Spleen (tissue), 11 donors: ENCODE measurements around the gene ZNF609. TPM values are rescaled to one million over a fixed set of nuclear protein-coding genes. Genes with fewer than 3 reads are reported as not detected.

Experiments
- DNase-seq: peaks from one replicate; pipeline ENCODE4 v3.0.0-alpha.2; 2020
- H3K27ac ChIP-seq, 8 donors: fragments of 200-600 bp; sonication (generic) in 7 of 8; 1 replicate in 4 of 8; 2 replicates in 4 of 8; pipeline versions ENCODE4 v1.5.0 to v1.8.0; 2016 to 2021; ENCODE audit warnings: inconsistent platforms in 4 of 8, mild to moderate bottlenecking in 4 of 8, moderate library complexity in 1 of 8
- H3K27me3 ChIP-seq, 7 donors: fragments of 200-600 bp; sonication (generic) in 6 of 7; replicated peaks in 1 of 7; 1 replicate in 4 of 7; 2 replicates in 3 of 7; pipeline versions ENCODE4 v1.5.0 to v1.8.0; 2016 to 2021; ENCODE audit warnings: inconsistent platforms in 3 of 7, mild to moderate bottlenecking in 1 of 7
- H3K36me3 ChIP-seq, 6 donors: fragments of 200-600 bp; sonication (generic) in 5 of 6; 1 replicate in 4 of 6; 2 replicates in 2 of 6; pipeline versions ENCODE4 v1.5.0 to v1.8.0; 2016 to 2021; ENCODE audit warnings: inconsistent platforms in 2 of 6
- H3K4me1 ChIP-seq, 6 donors: fragments of 200-600 bp; sonication (generic) in 5 of 6; 1 replicate in 3 of 6; 2 replicates in 3 of 6; pipeline versions ENCODE4 v1.5.0 to v1.8.0; 2016 to 2021; ENCODE audit warnings: inconsistent platforms in 3 of 6
- H3K4me3 ChIP-seq, 8 donors: fragments of 200-600 bp; sonication (generic) in 7 of 8; 1 replicate in 4 of 8; 2 replicates in 4 of 8; pipeline versions ENCODE4 v1.5.0 to v1.8.0; 2016 to 2021; ENCODE audit warnings: inconsistent platforms in 4 of 8, mild to moderate bottlenecking in 4 of 8, moderate library complexity in 2 of 8
- H3K9me3 ChIP-seq, 8 donors: fragments of 200-600 bp; sonication (generic) in 7 of 8; 1 replicate in 4 of 8; 2 replicates in 4 of 8; pipeline versions ENCODE4 v1.5.0 to v1.8.0; 2016 to 2021; ENCODE audit warnings: inconsistent platforms in 4 of 8
- CTCF ChIP-seq, 11 experiments: fragments of 200-600 bp in 7 of 11; fragments of 450-650 bp in 4 of 11; sonication (generic) in 4 of 11; IDR thresholded peaks in 8 of 11; conservative IDR thresholded peaks in 3 of 11; 1 replicate in 7 of 11; 2 replicates in 4 of 11; pipeline versions ENCODE4 v1.4.0 to v1.8.0; 2016 to 2021; ENCODE audit warnings: antibody characterized with exemption in 11 of 11, inconsistent platforms in 4 of 11, mild to moderate bottlenecking in 1 of 11
- POLR2A ChIP-seq, 3 donors: fragments of 450-650 bp; IDR thresholded peaks; one replicate each; pipeline ENCODE4 v1.5.1; 2017; ENCODE audit warnings: antibody characterized with exemption in 3 of 3, mild to moderate bottlenecking in 1 of 3
- POLR2AphosphoS5 ChIP-seq, 3 donors: sonication (generic); formaldehyde crosslinking; IDR thresholded peaks; one replicate each; pipeline ENCODE4 v1.5.1; 2017; ENCODE audit warnings: antibody characterized with exemption in 3 of 3
- whole genome bisulfite sequencing, 5 donors: extraction: QIAGEN DNeasy Blood & Tissue Kit in 3 of 5; methylation state at CpG; one replicate each; pipeline versions ENCODE4 v1.1.5 to v1.1.7; 2013 to 2018; 5-methylcytosine and 5-hydroxymethylcytosine counted together
- intact Hi-C: fragments of 100-400 bp; cut with DNase I; formaldehyde crosslinking; loops from one replicate; pipeline ENCODE4 v1.15.0; 2023; ENCODE audit warnings: low total_unique reads
- polyA plus RNA-seq, 3 donors: library from polyadenylated mRNA; stranded (reverse); fragments of 200-250 nt; gene quantifications; one replicate each; pipeline ENCODE4 v1.2.1, GENCODE V29; 2013
- total RNA-seq, 7 donors: library from RNA; depleted of rRNA in 3 of 7; stranded (reverse); fragments of >200 nt in 3 of 7; fragmentation: NEBNext Ultra II Directional in 4 of 7; extraction: Animal tissue kit (Norgen Biotek cat#: 25700) in 4 of 7; gene quantifications; one replicate each; pipeline versions ENCODE4 v1.1.0 to v1.2.1, GENCODE V29; 2016 to 2021
- donor health status: healthy with polysubstance abuse.
- donor health status: DM: no; HTN: no; CAD: no; lungs with moderate emphysema.
- donor health status: DM: no; HTN: no; CAD: no.
- donor health status: Bipolar disorder and iron deficiency.
- donor health status: healthy.
- donor health status: DM: no; HTN: no; CAD: no.
- donor health status: DM: yes; HTN: yes; CAD: no.

The ZNF609 gene
- total and polyA plus RNA-seq, 10 donors: 2.4 to 55.7 (median 38.8) TPM

DNA sequence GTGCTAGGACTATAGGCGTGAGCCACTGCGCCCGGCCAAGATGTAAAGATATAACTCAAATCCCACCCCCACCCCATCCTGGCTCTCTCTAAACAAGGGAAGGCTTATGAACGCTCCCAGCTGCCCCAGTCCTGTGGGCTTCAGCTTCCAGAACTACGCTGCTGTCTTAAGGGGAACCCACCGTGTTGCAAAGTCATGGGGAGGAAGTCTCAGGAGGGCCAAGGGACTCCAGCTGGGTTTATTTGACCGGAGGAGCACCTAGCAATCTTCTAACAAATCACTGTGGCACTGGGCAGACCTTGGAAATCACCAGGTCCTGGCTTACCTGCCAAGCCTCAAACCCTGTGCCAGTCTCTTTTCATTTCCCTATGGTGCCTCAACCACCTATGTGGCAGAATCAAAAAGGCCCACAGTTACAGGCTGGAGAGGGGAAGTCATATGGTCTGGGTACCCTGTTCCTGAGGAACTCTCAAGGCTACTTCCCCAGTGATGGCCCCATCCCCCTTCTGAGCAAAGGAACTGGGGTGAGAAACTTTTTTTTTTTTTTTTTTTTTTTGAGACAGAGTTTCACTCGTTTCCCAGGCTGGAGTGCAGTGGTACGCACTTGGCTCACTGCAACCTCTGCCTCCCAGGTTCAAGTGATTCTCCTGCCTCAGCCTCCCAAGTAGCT lies 231.7 kb downstream of the ZNF609 start:
- no peaks in the 10 kb centered on the region for H3K9me3 ChIP-seq
- TF ChIP-seq POLR2A (IDR thresholded peaks at IDR 0.05): no peak
- peak in 1 of 3 donors; percentile 39 for TF ChIP-seq POLR2AphosphoS5 (IDR thresholded peaks at IDR 0.05)
- no peak for TF ChIP-seq CTCF (IDR thresholded peaks at IDR 0.05 in 8 of 11, conservative IDR thresholded peaks at IDR 0.05 in 3 of 11)
- peak overlapping the region in 1 of 8 donors; percentile 50 for H3K4me3 ChIP-seq
- H3K27ac ChIP-seq: peak overlapping the region in 7 of 8 donors; percentile 68 to 95 (median 82)
- peaks cover 28 to 97% (median 69%) of the 10 kb centered on the region in 6 donors for H3K4me1 ChIP-seq
- DNase-seq: peak; percentile 74
- 43 to 79% (median 60%) methylated on average over 9 of the region's 9 CpGs for whole genome bisulfite sequencing, 5 donors
- H3K36me3 ChIP-seq: peaks cover 0 to 76% (median 42%) of the 10 kb centered on the region in 6 donors
- intact Hi-C loops: no loop called here
- H3K27me3 ChIP-seq: no peaks in the 10 kb centered on the region

GRCh38 chr15:64693134-64693533 lies 232.8 kb downstream of the ZNF609 start:
- DNase-seq: peak; percentile 70

DNA sequence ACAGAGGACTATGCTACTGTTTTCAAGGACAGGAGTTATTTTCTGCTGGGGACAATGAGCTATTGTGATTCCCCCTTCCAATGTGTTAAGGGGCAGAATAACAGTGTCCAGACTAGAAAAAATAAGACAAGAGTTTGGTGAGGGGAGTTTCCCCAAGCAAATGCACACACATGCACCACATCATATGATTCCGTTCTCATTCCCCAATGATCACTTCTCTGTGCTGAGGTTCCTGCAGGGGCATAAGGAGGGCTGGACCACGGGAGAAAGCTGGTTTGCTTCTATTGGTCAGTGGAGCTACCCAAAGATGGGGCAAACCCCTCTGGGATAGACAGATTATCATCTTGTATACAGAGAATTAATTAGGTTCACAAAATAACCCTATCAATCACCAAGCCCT lies 234.4 kb downstream of the ZNF609 start:
- DNase-seq: peak; percentile 17
- WGBS, 5 donors: 51 to 88% (median 80%) methylated on average over 2 of the region's 2 CpGs
- Histone ChIP-seq H3K9me3 (no peaks in the 10 kb centered on the region), H3K36me3 (peaks cover 0 to 48% (median 17%) of the 10 kb centered on the region in 6 donors), H3K4me3 (peak overlapping the region in 1 of 8 donors; percentile 17), H3K27me3 (no peaks in the 10 kb centered on the region), H3K27ac (peak overlapping the region; percentile 5 to 95 (median 78)), H3K4me1 (peaks cover 36 to 100% (median 87%) of the 10 kb centered on the region in 6 donors)
- TF ChIP-seq POLR2AphosphoS5 (IDR thresholded peaks at IDR 0.05) (peak in 1 of 3 donors; percentile 26), POLR2A (IDR thresholded peaks at IDR 0.05) (no peak)
- intact Hi-C loops: no loop called here

More at GRCh38 chr15:64693134-64693533, 232.8 kb downstream of the ZNF609 start:
- Histone ChIP-seq H3K27me3 (no peaks in the 10 kb centered on the region), H3K27ac (peak overlapping the region in 7 of 8 donors; percentile 68 to 95 (median 82)), H3K36me3 (peaks cover 0 to 65% (median 31%) of the 10 kb centered on the region in 6 donors), H3K4me3 (peak overlapping the region in 1 of 8 donors; percentile 50), H3K4me1 (peaks cover 34 to 97% (median 74%) of the 10 kb centered on the region in 6 donors), H3K9me3 (no peaks in the 10 kb centered on the region)
- WGBS, 5 donors: 58 to 75% (median 67%) methylated on average over 5 of the region's 5 CpGs
- TF ChIP-seq CTCF (IDR thresholded peaks at IDR 0.05 in 8 of 11, conservative IDR thresholded peaks at IDR 0.05 in 3 of 11) (no peak), POLR2AphosphoS5 (IDR thresholded peaks at IDR 0.05) (peak in 1 of 3 donors; percentile 65)
- intact Hi-C loops: no loop called here

- peak; percentile 72 for DNase-seq
- Histone ChIP-seq H3K36me3 (peaks cover 0 to 48% (median 9%) of the 10 kb centered on the region in 6 donors), H3K27ac (peak overlapping the region; percentile 55 to 95 (median 78)), H3K4me3 (peak overlapping the region in 1 of 8 donors; percentile 17), H3K27me3 (no peaks in the 10 kb centered on the region), H3K4me1 (peaks cover 44 to 100% (median 90%) of the 10 kb centered on the region in 6 donors), H3K9me3 (no peaks in the 10 kb centered on the region)
- intact Hi-C loops: no loop called here
- WGBS, 5 donors: 20 to 47% (median 28%) methylated on average over 6 of the region's 6 CpGs
- no peak for TF ChIP-seq POLR2A (IDR thresholded peaks at IDR 0.05)
- peak in 1 of 3 donors; percentile 67 for TF ChIP-seq POLR2AphosphoS5 (IDR thresholded peaks at IDR 0.05)
Observed at GRCh38 chr15:64695561-64695992, 235.2 kb downstream of the ZNF609 start.

- DNase-seq: no peak
- Histone ChIP-seq H3K9me3 (no peaks in the 10 kb centered on the region), H3K27ac (peak overlapping the region in 7 of 8 donors; percentile 58 to 95 (median 82)), H3K4me1 (peaks cover 45 to 100% (median 92%) of the 10 kb centered on the region in 6 donors), H3K27me3 (no peaks in the 10 kb centered on the region), H3K4me3 (no peak overlapping the region), H3K36me3 (peaks cover 0 to 44% (median under 1%) of the 10 kb centered on the region in 6 donors)
- intact Hi-C loops: no loop called here
- 88 to 93% (median 90%) methylated on average over 3 of the region's 3 CpGs for WGBS, 5 donors
- TF ChIP-seq POLR2A (IDR thresholded peaks at IDR 0.05): no peak
- TF ChIP-seq POLR2AphosphoS5 (IDR thresholded peaks at IDR 0.05): no peak
- no peak for TF ChIP-seq CTCF (IDR thresholded peaks at IDR 0.05 in 8 of 11, conservative IDR thresholded peaks at IDR 0.05 in 3 of 11)
Observed at GRCh38 chr15:64696481-64696880, 236.1 kb downstream of the ZNF609 start.
